Measurements from ENCODE around the gene SLC2A10.

- no peak for TF ChIP-seq CTCF (conservative IDR thresholded peaks at IDR 0.05 in 1 of 2, IDR thresholded peaks at IDR 0.05 in 1 of 2; ENCODE audit: extremely low read depth in 1 of 2, insufficient read depth in 1 of 2, low read depth in 1 of 2, low read length in 2 of 2)
- no peak for TF ChIP-seq EZH2 (IDR thresholded peaks at IDR 0.05; ENCODE audit: borderline replicate concordance, low read length)
Observed at GRCh38 chr20:46694484-46694883, 15.0 kb upstream of the SLC2A10 start.

All from mammary epithelial cell (primary cell).